Activated CD8-positive, alpha-beta memory T cell treated with anti-CD3 and anti-CD28 coated beads, Interleukin-2, amount 50 U/mL, for 1 hour (primary cell): ENCODE measurements around the gene ARHGEF17.

Experiments used
- DNase-seq: peaks from one replicate; pipeline ENCODE4 v3.0.0-alpha.2; 2020; ENCODE audit errors: extremely low read depth

ARHGEF17 gene

GRCh38 chr11:73312851-73313327 is 4.8 kb downstream of the ARHGEF17 start:
- no peak for DNase-seq

GRCh38 chr11:73313652-73314051 is 5.6 kb downstream of the ARHGEF17 start:
- DNase-seq, result no peak

- no peak for DNase-seq
These were observed 6.3 kb downstream of the ARHGEF17 start for GRCh38 chr11:73314117-73314961.

GRCh38 chr11:73315293-73316020 is 7.4 kb downstream of the ARHGEF17 start:
- no peak for DNase-seq

DNA sequence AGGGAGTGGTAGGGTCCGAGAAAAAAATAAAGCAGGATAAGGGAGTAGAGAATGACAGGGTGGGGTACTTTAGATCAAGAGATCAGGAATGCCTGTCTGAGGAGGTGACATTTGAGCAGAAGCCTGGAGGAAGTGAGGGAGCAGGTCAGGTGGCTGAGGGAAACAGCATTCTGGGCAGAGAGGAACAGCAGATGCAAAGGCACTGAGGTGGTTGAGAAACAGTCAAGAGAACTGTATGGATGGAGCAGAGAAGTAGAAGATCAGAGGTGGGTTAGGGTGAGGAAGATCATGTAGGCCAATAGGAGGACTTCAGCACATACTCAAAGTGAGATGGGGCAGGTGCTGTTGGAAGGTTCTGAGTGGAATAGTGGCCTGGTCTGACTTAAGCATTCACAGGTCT is 8.3 kb downstream of the ARHGEF17 start:
- DNase-seq, result no peak

DNA sequence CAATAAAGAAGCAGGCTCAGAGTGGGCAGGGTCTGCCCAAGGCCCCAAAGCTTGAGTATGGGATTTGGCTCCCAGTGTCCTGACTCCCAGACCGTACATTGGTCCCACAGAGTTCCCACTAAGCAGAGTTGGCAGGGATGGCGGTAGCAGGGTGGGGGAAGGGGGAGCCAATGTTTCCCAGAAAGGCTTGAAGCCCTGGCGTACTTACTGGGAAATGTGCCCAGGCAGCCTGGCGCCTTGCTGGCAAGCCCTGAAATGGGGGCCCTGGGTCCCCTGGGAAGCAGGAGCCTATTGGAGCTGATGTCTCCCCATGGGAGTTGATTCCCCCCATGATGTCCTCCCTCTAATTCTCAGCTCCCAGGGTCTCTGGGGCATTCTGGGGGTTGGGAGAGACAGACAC is 9.3 kb downstream of the ARHGEF17 start:
- no peak for DNase-seq

GRCh38 chr11:73317803-73318202 is 9.7 kb downstream of the ARHGEF17 start:
- DNase-seq, result no peak

DNA sequence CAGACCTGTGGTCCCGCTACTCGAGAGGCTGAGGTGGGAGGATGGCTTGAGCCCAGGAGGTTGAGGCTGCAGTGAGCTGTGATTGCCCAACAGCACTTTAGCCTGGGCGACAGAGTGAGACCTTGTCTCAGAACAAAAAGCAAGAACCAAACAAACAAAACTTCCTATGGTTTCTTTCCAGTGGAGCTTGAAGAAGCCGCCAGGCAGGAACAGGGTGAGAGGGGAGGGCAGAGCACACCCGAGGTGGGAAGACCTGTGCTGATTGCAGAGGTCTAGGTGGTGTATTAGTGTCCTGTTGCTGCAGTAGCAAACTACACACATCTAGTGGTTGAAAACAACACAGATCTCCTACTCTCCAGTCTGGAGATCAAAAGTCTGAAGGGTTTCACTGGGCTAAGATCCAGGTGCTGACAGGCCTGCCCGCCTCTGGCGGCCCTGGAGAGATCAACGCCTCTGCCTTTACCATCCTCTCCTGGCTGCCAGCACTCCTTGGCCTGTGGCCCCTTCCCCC is 10.5 kb downstream of the ARHGEF17 start:
- DNase-seq, result no peak

DNA sequence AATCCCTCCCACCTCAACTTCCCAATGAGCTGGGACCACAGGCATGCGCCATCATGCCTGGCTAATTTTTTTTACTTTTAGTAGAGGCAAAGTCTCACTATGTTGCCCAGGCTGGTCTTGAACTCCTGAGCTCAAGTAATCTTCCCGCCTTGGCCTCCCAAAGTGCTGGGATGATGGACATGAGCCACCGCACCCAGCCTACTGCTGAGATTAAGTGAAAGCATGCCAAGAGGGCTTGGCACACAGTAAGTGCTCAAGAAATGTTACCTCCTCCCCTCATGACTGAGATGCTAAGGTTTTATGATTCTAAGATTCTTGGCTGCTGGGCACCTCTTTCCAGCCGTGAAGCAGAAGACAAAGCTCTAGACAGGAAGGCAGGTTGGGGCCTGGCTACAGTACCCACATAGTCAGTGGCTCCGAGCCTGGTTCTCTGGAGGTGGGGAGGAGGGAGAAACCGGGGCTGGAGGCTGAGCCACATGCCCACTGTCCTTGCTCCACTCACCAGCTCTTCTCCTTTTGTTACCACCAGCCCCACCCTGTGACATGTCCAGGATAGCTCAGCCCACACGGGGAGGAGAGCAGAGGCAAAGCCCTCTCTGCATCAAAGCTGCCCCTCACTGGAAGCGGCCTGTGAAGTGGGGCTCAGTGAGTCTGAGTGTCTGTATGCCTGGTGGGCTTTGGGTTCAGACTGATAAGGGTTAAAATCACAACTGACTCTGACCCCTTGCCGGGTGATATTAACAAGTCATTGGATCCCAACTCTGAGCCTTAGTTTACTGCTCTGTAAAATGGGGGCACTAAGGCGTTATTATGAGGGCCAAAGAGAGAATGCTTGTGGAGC is 12.9 kb downstream of the ARHGEF17 start:
- no peak for DNase-seq

DNA sequence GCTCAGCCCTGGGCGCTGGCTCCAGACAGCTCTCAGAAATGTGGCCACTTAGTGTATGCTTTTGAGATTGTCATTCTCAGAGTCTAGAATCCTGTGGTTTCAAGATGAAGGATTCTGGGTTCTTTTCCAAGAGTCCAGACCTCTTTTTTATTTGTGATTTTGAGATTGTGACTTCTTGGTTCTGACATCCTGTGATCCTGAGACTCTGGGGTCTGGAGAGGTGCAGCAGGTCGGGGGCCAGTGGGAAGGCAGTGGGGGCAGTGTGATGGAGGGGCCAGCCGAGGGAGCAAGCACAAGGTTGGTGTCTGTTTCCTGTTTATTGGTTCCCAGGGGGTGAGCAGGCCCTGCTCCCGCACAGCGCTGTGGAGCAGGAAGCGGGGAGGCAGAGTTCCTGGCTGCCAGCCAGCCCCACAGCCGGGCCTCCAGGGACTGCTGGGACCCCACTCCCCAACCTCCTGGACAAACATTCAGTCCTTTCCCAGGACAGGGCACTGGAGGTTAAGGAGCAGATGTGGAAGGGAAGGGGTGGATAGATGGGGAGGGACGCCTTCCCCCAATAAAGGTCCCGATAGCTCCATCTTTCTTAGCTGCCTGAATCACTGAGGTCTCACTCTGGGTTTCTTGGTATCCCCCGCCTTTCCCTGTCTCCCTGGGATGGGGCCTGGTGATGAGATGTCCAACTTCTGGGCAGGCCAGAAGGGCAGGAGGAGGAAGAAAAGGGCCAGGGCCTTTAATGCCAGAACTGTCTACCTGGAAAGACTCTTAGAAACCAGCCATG is 13.7 kb downstream of the ARHGEF17 start:
- DNase-seq, result no peak

DNA sequence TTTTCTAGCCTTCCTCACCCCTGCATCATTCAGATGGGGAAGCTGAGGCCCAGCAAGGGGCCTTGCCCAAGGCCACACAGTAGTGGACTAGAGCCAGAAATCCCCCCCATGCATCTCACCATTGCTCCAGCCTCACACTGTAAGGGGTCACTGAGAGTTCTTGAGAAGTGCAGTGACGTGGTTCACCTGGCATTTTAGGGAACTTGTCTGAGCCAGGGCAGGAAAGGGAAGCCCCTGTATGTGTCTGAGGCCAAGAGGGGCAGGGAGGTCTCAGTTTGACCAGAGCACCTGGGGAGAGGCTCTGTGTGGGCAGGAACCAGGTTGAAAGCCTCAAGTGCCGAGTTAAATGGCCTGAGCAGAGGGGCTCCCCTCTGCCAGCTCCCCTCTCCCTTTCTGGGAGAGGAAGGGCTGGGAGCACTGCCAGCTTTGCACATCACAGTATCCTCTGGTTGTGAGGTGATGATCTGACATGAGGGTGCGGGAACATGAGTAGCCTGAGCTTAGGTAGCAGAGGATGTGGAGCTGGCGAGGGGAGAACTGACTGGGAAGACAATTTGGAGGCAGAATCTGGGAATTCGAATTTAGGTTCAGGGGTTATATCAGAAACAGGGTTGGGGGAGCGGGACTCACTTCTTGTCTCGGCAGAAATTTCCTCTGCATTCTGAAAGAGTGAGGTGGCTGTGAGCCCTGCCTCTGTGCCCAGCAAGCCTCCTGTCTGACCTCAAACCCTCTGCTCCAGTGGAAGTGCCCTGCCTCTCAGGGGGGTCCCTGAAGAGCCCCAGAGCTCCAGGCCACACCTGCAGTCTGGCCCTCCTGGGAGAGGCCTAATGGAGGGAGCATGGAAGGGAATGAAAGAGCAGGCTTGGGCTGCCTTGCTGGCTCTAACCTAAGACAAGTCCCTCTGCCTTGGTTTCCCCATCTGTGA is 14.6 kb downstream of the ARHGEF17 start:
- DNase-seq, result no peak

GRCh38 chr11:73323464-73323863 is 15.4 kb downstream of the ARHGEF17 start:
- DNase-seq, result no peak

- DNase-seq, result no peak
These were observed 16.0 kb downstream of the ARHGEF17 start for GRCh38 chr11:73324116-73324515.

- DNase-seq, result no peak
These were observed 16.6 kb downstream of the ARHGEF17 start for GRCh38 chr11:73324665-73325035.

GRCh38 chr11:73325036-73325981 is 17.2 kb downstream of the ARHGEF17 start:
- no peak for DNase-seq

DNA sequence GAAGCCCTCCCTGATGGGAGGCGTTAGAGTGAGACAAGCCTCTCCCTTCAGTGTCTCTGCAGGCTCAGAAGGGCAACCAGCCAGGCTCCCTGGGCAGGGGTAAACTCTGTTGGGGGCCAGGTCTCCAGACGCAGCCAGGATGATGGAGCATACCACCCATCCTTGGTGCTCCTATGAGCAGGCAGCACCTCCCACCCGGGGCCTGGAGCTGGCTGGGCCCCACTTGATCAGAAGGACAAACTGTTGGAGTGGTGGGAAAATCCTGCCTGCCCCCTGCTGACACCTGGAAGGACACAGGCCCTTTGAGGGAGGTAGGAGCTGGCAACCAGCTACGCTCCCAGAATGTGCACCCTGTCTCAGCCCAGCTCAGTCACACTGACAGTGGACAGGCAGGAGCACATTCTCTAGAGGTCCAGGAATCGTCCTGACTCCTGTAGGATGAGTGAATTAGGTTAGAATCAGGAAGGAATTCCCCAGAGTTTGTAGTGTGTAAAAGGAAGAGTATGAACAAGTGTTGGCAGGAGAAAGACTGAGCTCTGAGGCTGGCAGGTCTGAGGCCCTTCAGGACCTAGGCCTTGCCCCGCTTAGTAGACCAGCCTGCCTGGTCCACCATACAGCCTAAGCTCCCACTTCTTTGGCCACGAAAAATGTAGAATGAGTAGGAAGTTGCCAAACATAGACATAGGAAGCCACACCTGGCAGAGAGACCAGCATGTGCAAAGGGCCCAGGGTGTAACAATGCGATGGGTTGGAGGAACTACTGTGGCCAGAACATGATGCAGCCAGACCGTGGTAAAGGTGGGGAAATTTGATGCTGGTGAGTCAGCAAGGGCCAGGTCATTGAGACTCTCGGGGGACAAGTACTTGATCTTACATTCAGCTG is 19.1 kb downstream of the ARHGEF17 start:
- no peak for DNase-seq

- DNase-seq, result no peak
These were observed 19.8 kb downstream of the ARHGEF17 start for GRCh38 chr11:73327812-73328364.
